ENCODE data around the gene CHST11.

Gene CHST11

GRCh38 chr12:104508752-104509446, 52.2 kb downstream of the CHST11 start:
- no peak for TF ChIP-seq CTCF (IDR thresholded peaks at IDR 0.05; ENCODE audit: borderline replicate concordance, insufficient read depth, low read depth, low read length)
- H3K4me3 ChIP-seq (ENCODE audit: low read depth, low read length): no peak overlapping the region

- TF ChIP-seq CTCF (IDR thresholded peaks at IDR 0.05; ENCODE audit: borderline replicate concordance, insufficient read depth, low read depth, low read length): no peak
- no peak overlapping the region for H3K4me3 ChIP-seq (ENCODE audit: low read depth, low read length)
Observed at GRCh38 chr12:104510145-104510872, 53.6 kb downstream of the CHST11 start.

GRCh38 chr12:104510873-104511440, 54.2 kb downstream of the CHST11 start:
- no peak for TF ChIP-seq CTCF (IDR thresholded peaks at IDR 0.05; ENCODE audit: borderline replicate concordance, insufficient read depth, low read depth, low read length)
- no peak overlapping the region for H3K4me3 ChIP-seq (ENCODE audit: low read depth, low read length)

GRCh38 chr12:104513681-104514080, 56.9 kb downstream of the CHST11 start:
- TF ChIP-seq CTCF (IDR thresholded peaks at IDR 0.05; ENCODE audit: borderline replicate concordance, insufficient read depth, low read depth, low read length): no peak

GRCh38 chr12:104514092-104514810, 57.5 kb downstream of the CHST11 start:
- no peak overlapping the region for H3K4me3 ChIP-seq (ENCODE audit: low read depth, low read length)

More at GRCh38 chr12:104513681-104514080, 56.9 kb downstream of the CHST11 start:
- no peak overlapping the region for H3K4me3 ChIP-seq (ENCODE audit: low read depth, low read length)

GRCh38 chr12:104515899-104516298, 59.2 kb downstream of the CHST11 start:
- no peak overlapping the region for H3K4me3 ChIP-seq (ENCODE audit: low read depth, low read length)
- no peak for TF ChIP-seq CTCF (IDR thresholded peaks at IDR 0.05; ENCODE audit: borderline replicate concordance, insufficient read depth, low read depth, low read length)

More at GRCh38 chr12:104514092-104514810, 57.5 kb downstream of the CHST11 start:
- TF ChIP-seq CTCF (IDR thresholded peaks at IDR 0.05; ENCODE audit: borderline replicate concordance, insufficient read depth, low read depth, low read length): no peak
